ENCODE data around the gene EDN1. TPM values are rescaled to one million over a fixed set of nuclear protein-coding genes. Genes with fewer than 3 reads are reported as not detected.
A peak's percentile ranks its signal among the peaks of the same experiment; 100 is the strongest.

Gene EDN1
- total and polyA plus RNA-seq, 2 of the 4 experiments (the other 2 are of a cell fraction) = 5.6 to 9.0 TPM

DNA sequence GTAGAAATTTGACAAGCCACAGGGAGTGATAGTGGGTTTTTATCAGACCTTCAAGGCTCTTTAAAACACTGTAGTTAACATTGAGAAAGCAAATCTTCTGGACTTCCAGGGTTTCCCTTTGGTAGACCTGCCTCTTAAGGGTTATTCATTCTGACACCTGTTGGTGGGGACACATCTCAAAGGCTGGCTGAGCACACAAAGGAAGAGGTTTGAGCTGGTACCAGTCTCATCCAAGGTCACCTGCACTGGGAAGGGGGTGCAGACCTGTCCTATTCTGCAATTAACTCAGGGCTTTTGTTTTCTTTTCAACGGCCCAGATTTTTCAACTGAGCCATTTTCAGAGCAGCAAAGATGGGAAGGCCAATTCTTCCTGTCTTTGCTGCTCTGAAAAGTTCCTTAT, 45.6 kb downstream of the EDN1 start:
- Histone ChIP-seq H4K8ac (ENCODE audit: low read depth in 2 of 2, low read length in 2 of 2) (no peak overlapping the region), H3K4ac (ENCODE audit: low read depth, low read length) (peak overlapping the region; percentile 58; the same call in 1 of the 2 replicates), H4K20me1 (ENCODE audit: insufficient read depth, low read length) (no peaks in the 10 kb centered on the region), H3K4me1 (ENCODE audit: control insufficient read depth, insufficient read depth, low read length) (no peaks in the 10 kb centered on the region; the same call in none of the 2 replicates), H4K91ac (ENCODE audit: insufficient read depth, low read depth, low read length) (no peak overlapping the region), H3K9ac (ENCODE audit: low read depth, low read length) (no peak overlapping the region), H3K9me3 (ENCODE audit: control insufficient read depth, insufficient read depth, low read length) (no peaks in the 10 kb centered on the region), H3K4me3 (ENCODE audit: insufficient read depth, low read depth, low read length) (no peak overlapping the region), H3K56ac (ENCODE audit: extremely low read depth, insufficient read depth, low read length) (no peak overlapping the region), H3K79me1 (ENCODE audit: low read depth in 1 of 2, low read length in 2 of 2) (no peaks in the 10 kb centered on the region), H2BK15ac (ENCODE audit: low read depth, low read length) (0 out of 3 replicates have a peak overlapping the region, but pooled peaks have one; percentile 31), H3K14ac (replicated peaks; ENCODE audit: low read depth, low read length) (0 out of 2 replicates have a peak overlapping the region, but pooled peaks have one; percentile 23), H2AFZ (replicated peaks; ENCODE audit: low read length, poor library complexity) (no peak overlapping the region), H2BK120ac (ENCODE audit: low read depth, low read length) (no peak overlapping the region), H3K9me1 (ENCODE audit: insufficient read depth, low read length) (no peaks in the 10 kb centered on the region), H3K23ac (ENCODE audit: low read depth, low read length) (no peak overlapping the region), H3K18ac (ENCODE audit: low read depth, low read length) (no peak overlapping the region), H4K5ac (ENCODE audit: low read depth, low read length) (no peak overlapping the region), H2BK5ac (ENCODE audit: low read depth, low read length, poor library complexity, severe bottlenecking) (no peak overlapping the region), H2AK5ac (ENCODE audit: low read depth, low read length) (no peak overlapping the region), H2BK20ac (ENCODE audit: low read depth, low read length) (no peak overlapping the region), H2AK9ac (replicated peaks; ENCODE audit: low read depth, low read length, poor library complexity) (no peak overlapping the region), H3K27ac (ENCODE audit: insufficient read depth, low read length) (no peak overlapping the region), H3K4me2 (ENCODE audit: low read depth, low read length) (no peak overlapping the region), H3K27me3 (ENCODE audit: control insufficient read depth, insufficient read depth, low read length) (peaks cover 5% of the 10 kb centered on the region; the same call in 1 of the 2 replicates), H3K36me3 (ENCODE audit: control insufficient read depth, insufficient read depth, low read length) (no peaks in the 10 kb centered on the region)
- CTCF ChIA-PET = no interaction called here
- intact Hi-C loops (cut with micrococcal nuclease) = no loop called here
- in situ Hi-C loops (cut with MboI; ENCODE audit: low sequenced_read_pairs) = no loop called here
- 43% methylated on average over 1 of the region's 1 CpG; no CpG with 5 or more reads in 1 of the 2 experiments for WGBS, 2 experiments (ENCODE audit: extremely low coverage in 2 of 2, insufficient read length in 1 of 2)
- POLR2A ChIA-PET (ENCODE audit: unreplicated experiment) = no interaction called here
- TF ChIP-seq CEBPB (IDR thresholded peaks at IDR 0.05; ENCODE audit: low read depth, low read length) (no peak), MAFK (IDR thresholded peaks at IDR 0.05; ENCODE audit: low read depth, low read length) (no peak), POLR2A (IDR thresholded peaks at IDR 0.05; ENCODE audit: low read depth, low read length) (no peak), NFE2L2 (IDR thresholded peaks at IDR 0.05; ENCODE audit: low read depth, low read length) (no peak), FOS (IDR thresholded peaks at IDR 0.05; ENCODE audit: low read depth, low read length) (no peak), SMC3 (IDR thresholded peaks at IDR 0.05; ENCODE audit: low read depth, low read length) (no peak), MXI1 (IDR thresholded peaks at IDR 0.05; ENCODE audit: borderline replicate concordance, low read depth, low read length) (no peak), MAZ (IDR thresholded peaks at IDR 0.05; ENCODE audit: borderline replicate concordance, low read depth, low read length) (no peak), RFX5 (IDR thresholded peaks at IDR 0.05; ENCODE audit: low read depth, low read length) (no peak), RCOR1 (IDR thresholded peaks at IDR 0.05; ENCODE audit: insufficient replicate concordance, low read length) (no peak), CHD1 (IDR thresholded peaks at IDR 0.05; ENCODE audit: low read depth, low read length) (no peak), RAD21 (IDR thresholded peaks at IDR 0.05; ENCODE audit: low read length) (no peak), BHLHE40 (IDR thresholded peaks at IDR 0.05; ENCODE audit: low read depth, low read length) (no peak)
- TF ChIP-seq, protein P1, sequence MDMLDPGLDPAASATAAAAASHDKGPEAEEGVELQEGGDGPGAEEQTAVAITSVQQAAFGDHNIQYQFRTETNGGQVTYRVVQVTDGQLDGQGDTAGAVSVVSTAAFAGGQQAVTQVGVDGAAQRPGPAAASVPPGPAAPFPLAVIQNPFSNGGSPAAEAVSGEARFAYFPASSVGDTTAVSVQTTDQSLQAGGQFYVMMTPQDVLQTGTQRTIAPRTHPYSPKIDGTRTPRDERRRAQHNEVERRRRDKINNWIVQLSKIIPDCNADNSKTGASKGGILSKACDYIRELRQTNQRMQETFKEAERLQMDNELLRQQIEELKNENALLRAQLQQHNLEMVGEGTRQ (IDR thresholded peaks at IDR 0.05; ENCODE audit: low read depth, low read length) = no peak
- TF ChIP-seq, protein P2, sequence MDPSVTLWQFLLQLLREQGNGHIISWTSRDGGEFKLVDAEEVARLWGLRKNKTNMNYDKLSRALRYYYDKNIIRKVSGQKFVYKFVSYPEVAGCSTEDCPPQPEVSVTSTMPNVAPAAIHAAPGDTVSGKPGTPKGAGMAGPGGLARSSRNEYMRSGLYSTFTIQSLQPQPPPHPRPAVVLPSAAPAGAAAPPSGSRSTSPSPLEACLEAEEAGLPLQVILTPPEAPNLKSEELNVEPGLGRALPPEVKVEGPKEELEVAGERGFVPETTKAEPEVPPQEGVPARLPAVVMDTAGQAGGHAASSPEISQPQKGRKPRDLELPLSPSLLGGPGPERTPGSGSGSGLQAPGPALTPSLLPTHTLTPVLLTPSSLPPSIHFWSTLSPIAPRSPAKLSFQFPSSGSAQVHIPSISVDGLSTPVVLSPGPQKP (IDR thresholded peaks at IDR 0.05; ENCODE audit: borderline replicate concordance, low read depth, low read length) = no peak
- TF ChIP-seq, protein P3, sequence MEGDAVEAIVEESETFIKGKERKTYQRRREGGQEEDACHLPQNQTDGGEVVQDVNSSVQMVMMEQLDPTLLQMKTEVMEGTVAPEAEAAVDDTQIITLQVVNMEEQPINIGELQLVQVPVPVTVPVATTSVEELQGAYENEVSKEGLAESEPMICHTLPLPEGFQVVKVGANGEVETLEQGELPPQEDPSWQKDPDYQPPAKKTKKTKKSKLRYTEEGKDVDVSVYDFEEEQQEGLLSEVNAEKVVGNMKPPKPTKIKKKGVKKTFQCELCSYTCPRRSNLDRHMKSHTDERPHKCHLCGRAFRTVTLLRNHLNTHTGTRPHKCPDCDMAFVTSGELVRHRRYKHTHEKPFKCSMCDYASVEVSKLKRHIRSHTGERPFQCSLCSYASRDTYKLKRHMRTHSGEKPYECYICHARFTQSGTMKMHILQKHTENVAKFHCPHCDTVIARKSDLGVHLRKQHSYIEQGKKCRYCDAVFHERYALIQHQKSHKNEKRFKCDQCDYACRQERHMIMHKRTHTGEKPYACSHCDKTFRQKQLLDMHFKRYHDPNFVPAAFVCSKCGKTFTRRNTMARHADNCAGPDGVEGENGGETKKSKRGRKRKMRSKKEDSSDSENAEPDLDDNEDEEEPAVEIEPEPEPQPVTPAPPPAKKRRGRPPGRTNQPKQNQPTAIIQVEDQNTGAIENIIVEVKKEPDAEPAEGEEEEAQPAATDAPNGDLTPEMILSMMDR (conservative IDR thresholded peaks at IDR 0.05; ENCODE audit: low read depth, low read length) = no peak
- DNase-seq (no peak), ATAC-seq (ENCODE audit: low read depth) (no peak)
- no TSS peak for BruUV-seq (replicated peaks)
- dilution Hi-C loops (cut with HindIII; ENCODE audit: low sequenced_read_pairs, unreplicated experiment) = no loop called here

All from IMR-90 (cell line).